ENCODE measurements around the gene MYB. TPM values are rescaled to one million over a fixed set of nuclear protein-coding genes. Genes with fewer than 3 reads are reported as not detected.

Gene MYB
- total RNA-seq, 2 experiments from 2014 or later: 20.1 to 42.9 TPM

- no peak overlapping the region for H3K4me3 ChIP-seq (ENCODE audit: low read depth, low read length, poor library complexity, severe bottlenecking)
- TF ChIP-seq CTCF (conservative IDR thresholded peaks at IDR 0.05; ENCODE audit: low read length) (no peak), EZH2phosphoT487 (IDR thresholded peaks at IDR 0.05; ENCODE audit: borderline replicate concordance, low read depth, low read length) (no peak)
- H3K4me2 ChIP-seq (ENCODE audit: low read length): no peak overlapping the region
- no peak overlapping the region for H2AFZ ChIP-seq (ENCODE audit: low read length)
- ChIA-PET POLR2A (interaction anchor here (0.7 kb wide), 1 partner anchor 184 kb away, joined by 3 read pairs; no protein-coding TSS in a partner anchor), CTCF (ENCODE audit: unreplicated experiment) (interaction anchor here (1.1 kb wide), 1 partner anchor 30 kb away, joined by 4 read pairs; no protein-coding TSS in a partner anchor)
- no peak overlapping the region for H3K27ac ChIP-seq (ENCODE audit: low read depth, low read length, poor library complexity, severe bottlenecking)
- no peaks in the 10 kb centered on the region for H3K9me2 ChIP-seq (ENCODE audit: insufficient read depth, low read length)
- H3K36me3 ChIP-seq (ENCODE audit: insufficient read depth, low read length): no peaks in the 10 kb centered on the region
- DNase-seq (ENCODE audit: low spot score): no peak
- no peaks in the 10 kb centered on the region for H3K9me3 ChIP-seq (ENCODE audit: low read length)
- intact Hi-C loops (cut with micrococcal nuclease; ENCODE audit: unreplicated experiment): no loop called here
- H4K20me1 ChIP-seq (ENCODE audit: insufficient read depth, low read length): no peaks in the 10 kb centered on the region
- peaks cover 13% of the 10 kb centered on the region for H3K4me1 ChIP-seq (ENCODE audit: insufficient read depth, low read length, poor library complexity, severe bottlenecking)
- no TSS peak for BruUV-seq (replicated peaks)
- H3K79me2 ChIP-seq (ENCODE audit: insufficient read depth, low read depth, low read length): no peaks in the 10 kb centered on the region
Measured at GRCh38 chr6:135240711-135241110, 59.6 kb downstream of the MYB start.

GRCh38 chr6:135243871-135244796 lies 63.0 kb downstream of the MYB start:
- BruUV-seq (replicated peaks): no TSS peak
- H3K9me3 ChIP-seq (ENCODE audit: low read length): no peaks in the 10 kb centered on the region
- 0 out of 2 replicates have a peak overlapping the region, but pooled peaks have one; percentile 3 for H3K4me2 ChIP-seq (ENCODE audit: low read length)
- H3K36me3 ChIP-seq (ENCODE audit: insufficient read depth, low read length): no peaks in the 10 kb centered on the region
- POLR2A ChIA-PET: interaction anchor here (0.6 to 1.8 kb wide), 7 partner anchors 14 to 61 kb away, joined by 3 to 5 read pairs (median 4); no protein-coding TSS in a partner anchor
- no peaks in the 10 kb centered on the region for H3K79me2 ChIP-seq (ENCODE audit: insufficient read depth, low read depth, low read length)
- TF ChIP-seq EZH2phosphoT487 (IDR thresholded peaks at IDR 0.05; ENCODE audit: borderline replicate concordance, low read depth, low read length) (no peak), CTCF (conservative IDR thresholded peaks at IDR 0.05; ENCODE audit: low read length) (no peak)
- H3K27ac ChIP-seq (ENCODE audit: low read depth, low read length, poor library complexity, severe bottlenecking): no peak overlapping the region
- H2AFZ ChIP-seq (ENCODE audit: low read length): peak overlapping the region; percentile 70
- intact Hi-C loops (cut with micrococcal nuclease; ENCODE audit: unreplicated experiment): no loop called here
- CTCF ChIA-PET (ENCODE audit: unreplicated experiment): no interaction called here
- H4K20me1 ChIP-seq (ENCODE audit: insufficient read depth, low read length): no peaks in the 10 kb centered on the region
- no peaks in the 10 kb centered on the region for H3K9me2 ChIP-seq (ENCODE audit: insufficient read depth, low read length)
- H3K4me1 ChIP-seq (ENCODE audit: insufficient read depth, low read length, poor library complexity, severe bottlenecking): peaks cover 10% of the 10 kb centered on the region
- peak; percentile 39 for DNase-seq (ENCODE audit: low spot score)
- no peak overlapping the region for H3K4me3 ChIP-seq (ENCODE audit: low read depth, low read length, poor library complexity, severe bottlenecking)

All from OCI-LY7 (cell line).